Vagina (tissue), 2 donors: Measurements from ENCODE around the gene FES. TPM values are rescaled to one million over a fixed set of nuclear protein-coding genes. Genes with fewer than 3 reads are reported as not detected.
"Not testable (repeated sequence)": the region's sequence is repeated elsewhere in the genome, so short reads cannot be mapped to it uniquely, and the experiment has no call there.

Experiments used
- DNase-seq, 2 donors: peaks; one replicate each; pipeline ENCODE4 v3.0.0-alpha.2; 2017; ENCODE audit errors: extremely low spot score in 2 of 2
- H3K27ac ChIP-seq: fragments of 200-600 bp; sonication (generic); one replicate; pipeline ENCODE4 v1.5.1; 2019
- H3K27me3 ChIP-seq: fragments of 200-600 bp; sonication (generic); one replicate; pipeline ENCODE4 v1.5.1; 2019
- H3K36me3 ChIP-seq, 2 donors: fragments of 200-600 bp; sonication (generic); one replicate each; pipeline ENCODE4 v1.5.1; 2017 to 2019
- H3K4me1 ChIP-seq: fragments of 200-600 bp; sonication (generic); one replicate; pipeline ENCODE4 v1.5.1; 2019
- H3K4me3 ChIP-seq, 2 donors: fragments of 200-600 bp; sonication (generic); 1 replicate in 1 of 2; 2 replicates in 1 of 2; pipeline ENCODE4 v1.5.1; 2016 to 2019
- H3K9me3 ChIP-seq: fragments of 200-600 bp; sonication (generic); one replicate; pipeline ENCODE4 v1.5.1; 2019
- CTCF ChIP-seq, 3 experiments: fragments of 450-650 bp in 2 of 3; fragments of 200-600 bp in 1 of 3; sonication (generic) in 1 of 3; IDR thresholded peaks; one replicate each; pipeline ENCODE4 v1.5.1; 2017 to 2019; ENCODE audit warnings: antibody characterized with exemption in 3 of 3, mild to moderate bottlenecking in 2 of 3, moderate library complexity in 2 of 3
- POLR2A ChIP-seq, 2 donors: fragments of 450-650 bp; IDR thresholded peaks; one replicate each; pipeline ENCODE4 v1.6.1; 2017; ENCODE audit warnings: antibody characterized with exemption in 2 of 2, mild to moderate bottlenecking in 2 of 2, moderate library complexity in 2 of 2
- POLR2AphosphoS5 ChIP-seq, 2 donors: sonication (generic); formaldehyde crosslinking; IDR thresholded peaks; one replicate each; pipeline ENCODE4 v1.9.0; 2017; ENCODE audit warnings: antibody characterized with exemption in 2 of 2, mild to moderate bottlenecking in 2 of 2, low read depth in 1 of 2; ENCODE audit not compliant: insufficient read depth in 1 of 2
- intact Hi-C: fragments of 100-400 bp; cut with DNase I; formaldehyde crosslinking; loops from one replicate; pipeline ENCODE4 v1.15.1; 2023
- total RNA-seq: library from RNA; depleted of rRNA; stranded (reverse); fragments of >200 nt; gene quantifications from one replicate; pipeline ENCODE4 v1.2.3, GENCODE V29; 2016

Gene FES
- total RNA-seq, 1 donor from 2014 or later = 47.4 TPM

GRCh38 chr15:90918034-90918788 lies 33.9 kb downstream of the FES start:
- Histone ChIP-seq H3K4me1 (no peaks in the 10 kb centered on the region), H3K9me3 (no peaks in the 10 kb centered on the region), H3K27me3 (no peaks in the 10 kb centered on the region), H3K27ac (no peak overlapping the region), H3K4me3 (no peak overlapping the region), H3K36me3 (peaks cover 0 to 69% of the 10 kb centered on the region in 2 donors)
- intact Hi-C loops = no loop called here
- no peak for TF ChIP-seq CTCF (IDR thresholded peaks at IDR 0.05)
- TF ChIP-seq POLR2AphosphoS5 (IDR thresholded peaks at IDR 0.05; ENCODE audit: insufficient read depth in 1 of 2, low read depth in 1 of 2) = no peak
- no peak for TF ChIP-seq POLR2A (IDR thresholded peaks at IDR 0.05)
- DNase-seq = peak in 1 of 2 donors; percentile 70

- DNase-seq = no peak
- Histone ChIP-seq H3K9me3 (no peaks in the 10 kb centered on the region), H3K27me3 (no peaks in the 10 kb centered on the region), H3K36me3 (peaks cover 0 to 63% of the 10 kb centered on the region in 2 donors), H3K4me1 (no peaks in the 10 kb centered on the region), H3K4me3 (no peak overlapping the region), H3K27ac (no peak overlapping the region)
- intact Hi-C loops = no loop called here
- TF ChIP-seq POLR2A (IDR thresholded peaks at IDR 0.05) (no peak), POLR2AphosphoS5 (IDR thresholded peaks at IDR 0.05; ENCODE audit: insufficient read depth in 1 of 2, low read depth in 1 of 2) (no peak), CTCF (IDR thresholded peaks at IDR 0.05) (no peak)
These were observed 34.5 kb downstream of the FES start for GRCh38 chr15:90918835-90919234.

GRCh38 chr15:90921887-90922286 lies 37.6 kb downstream of the FES start:
- no peak for DNase-seq
- Histone ChIP-seq H3K4me1 (no peaks in the 10 kb centered on the region), H3K9me3 (no peaks in the 10 kb centered on the region), H3K4me3 (no peak overlapping the region), H3K27me3 (no peaks in the 10 kb centered on the region), H3K27ac (no peak overlapping the region), H3K36me3 (peaks cover 0 to 36% of the 10 kb centered on the region in 2 donors)
- intact Hi-C loops = no loop called here
- TF ChIP-seq POLR2A (IDR thresholded peaks at IDR 0.05) (no peak), POLR2AphosphoS5 (IDR thresholded peaks at IDR 0.05; ENCODE audit: insufficient read depth in 1 of 2, low read depth in 1 of 2) (no peak), CTCF (IDR thresholded peaks at IDR 0.05) (no peak)

- H3K4me3 ChIP-seq, H3K27ac ChIP-seq, DNase-seq, H3K27me3 ChIP-seq, H3K9me3 ChIP-seq, intact Hi-C loops, H3K4me1 ChIP-seq: not testable (repeated sequence)
- peaks cover 0 to 27% of the 10 kb centered on the region in 2 donors for H3K36me3 ChIP-seq
These were observed 38.5 kb downstream of the FES start for GRCh38 chr15:90922712-90923322.

DNA sequence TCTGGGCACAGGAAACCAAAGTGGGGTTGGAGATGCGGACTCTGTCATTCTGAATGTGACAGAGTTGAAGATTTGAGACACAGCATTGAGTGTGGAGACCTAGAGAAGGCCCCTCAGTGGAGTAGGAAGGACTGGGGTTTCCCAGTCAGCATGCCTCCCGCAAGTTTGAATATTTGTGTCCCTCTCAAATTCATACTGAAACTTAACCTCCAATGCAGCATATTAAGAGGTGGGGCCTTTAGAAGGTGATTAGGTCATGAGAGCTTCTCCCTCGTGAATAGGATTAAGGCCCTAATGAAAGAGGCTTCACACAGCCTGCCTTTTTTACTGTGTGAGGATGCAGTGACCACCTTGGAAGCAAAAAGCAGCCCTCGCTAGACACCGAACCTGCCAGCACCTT lies 40.1 kb downstream of the FES start:
- Histone ChIP-seq H3K4me1 (no peaks in the 10 kb centered on the region), H3K4me3 (no peak overlapping the region), H3K36me3 (peaks cover 0 to 15% of the 10 kb centered on the region in 2 donors), H3K9me3 (no peaks in the 10 kb centered on the region), H3K27me3 (no peaks in the 10 kb centered on the region), H3K27ac (no peak overlapping the region)
- intact Hi-C loops = no loop called here
- DNase-seq = no peak
- TF ChIP-seq POLR2A (IDR thresholded peaks at IDR 0.05) (no peak), POLR2AphosphoS5 (IDR thresholded peaks at IDR 0.05; ENCODE audit: insufficient read depth in 1 of 2, low read depth in 1 of 2) (no peak), CTCF (IDR thresholded peaks at IDR 0.05) (no peak)

GRCh38 chr15:90926766-90927165 lies 42.5 kb downstream of the FES start:
- not testable (repeated sequence) for DNase-seq, H3K36me3 ChIP-seq, H3K9me3 ChIP-seq, H3K4me3 ChIP-seq, H3K27ac ChIP-seq, H3K27me3 ChIP-seq
- intact Hi-C loops = loop anchor here (2.0 kb wide), 1 partner anchor 62 kb away; no protein-coding TSS in a partner anchor
- peaks cover 16% of the 10 kb centered on the region for H3K4me1 ChIP-seq

- DNase-seq, H3K36me3 ChIP-seq, H3K27me3 ChIP-seq, H3K4me3 ChIP-seq, intact Hi-C loops, H3K9me3 ChIP-seq, H3K27ac ChIP-seq: not testable (repeated sequence)
- H3K4me1 ChIP-seq = peaks cover 27% of the 10 kb centered on the region
These were observed 43.8 kb downstream of the FES start for GRCh38 chr15:90928106-90928505.
